ENCODE measurements around the gene CXADR.

- TF ChIP-seq POLR2A (IDR thresholded peaks at IDR 0.05; ENCODE audit: low read depth, low read length) (no peak), POLR2AphosphoS5 (IDR thresholded peaks at IDR 0.05; ENCODE audit: low read depth, low read length) (no peak), TAF1 (IDR thresholded peaks at IDR 0.05; ENCODE audit: low read depth, low read length) (no peak), POU2F2 (IDR thresholded peaks at IDR 0.05; ENCODE audit: low read depth, low read length) (no peak)
These were observed 41.3 kb downstream of the CXADR start for GRCh38 chr21:17554120-17554519.

Data from GM12891 (cell line).